HG03175 (cell line): ENCODE measurements around the gene TMEM132E.
"Not testable (repeated sequence)": the region's sequence is repeated elsewhere in the genome, so short reads cannot be mapped to it uniquely, and the experiment has no call there.

Experiments used
- ATAC-seq: cut with Tn5 transposase; IDR thresholded peaks from one replicate; pipeline ENCODE4 v1.9.1; 2021; ENCODE audit warnings: mild to moderate bottlenecking, moderate library complexity; ENCODE audit not compliant: unreplicated experiment

The TMEM132E gene, protein sequence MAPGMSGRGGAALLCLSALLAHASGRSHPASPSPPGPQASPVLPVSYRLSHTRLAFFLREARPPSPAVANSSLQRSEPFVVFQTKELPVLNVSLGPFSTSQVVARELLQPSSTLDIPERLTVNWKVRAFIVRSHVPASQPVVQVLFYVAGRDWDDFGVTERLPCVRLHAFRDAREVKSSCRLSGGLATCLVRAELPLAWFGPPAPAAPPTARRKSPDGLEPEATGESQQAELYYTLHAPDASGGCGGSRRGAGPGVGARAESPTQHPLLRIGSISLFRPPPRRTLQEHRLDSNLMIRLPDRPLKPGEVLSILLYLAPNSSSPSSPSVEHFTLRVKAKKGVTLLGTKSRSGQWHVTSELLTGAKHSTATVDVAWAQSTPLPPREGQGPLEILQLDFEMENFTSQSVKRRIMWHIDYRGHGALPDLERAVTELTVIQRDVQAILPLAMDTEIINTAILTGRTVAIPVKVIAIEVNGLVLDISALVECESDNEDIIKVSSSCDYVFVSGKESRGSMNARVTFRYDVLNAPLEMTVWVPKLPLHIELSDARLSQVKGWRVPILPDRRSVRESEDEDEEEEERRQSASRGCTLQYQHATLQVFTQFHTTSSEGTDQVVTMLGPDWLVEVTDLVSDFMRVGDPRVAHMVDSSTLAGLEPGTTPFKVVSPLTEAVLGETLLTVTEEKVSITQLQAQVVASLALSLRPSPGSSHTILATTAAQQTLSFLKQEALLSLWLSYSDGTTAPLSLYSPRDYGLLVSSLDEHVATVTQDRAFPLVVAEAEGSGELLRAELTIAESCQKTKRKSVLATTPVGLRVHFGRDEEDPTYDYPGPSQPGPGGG (N-terminal part only)

DNA sequence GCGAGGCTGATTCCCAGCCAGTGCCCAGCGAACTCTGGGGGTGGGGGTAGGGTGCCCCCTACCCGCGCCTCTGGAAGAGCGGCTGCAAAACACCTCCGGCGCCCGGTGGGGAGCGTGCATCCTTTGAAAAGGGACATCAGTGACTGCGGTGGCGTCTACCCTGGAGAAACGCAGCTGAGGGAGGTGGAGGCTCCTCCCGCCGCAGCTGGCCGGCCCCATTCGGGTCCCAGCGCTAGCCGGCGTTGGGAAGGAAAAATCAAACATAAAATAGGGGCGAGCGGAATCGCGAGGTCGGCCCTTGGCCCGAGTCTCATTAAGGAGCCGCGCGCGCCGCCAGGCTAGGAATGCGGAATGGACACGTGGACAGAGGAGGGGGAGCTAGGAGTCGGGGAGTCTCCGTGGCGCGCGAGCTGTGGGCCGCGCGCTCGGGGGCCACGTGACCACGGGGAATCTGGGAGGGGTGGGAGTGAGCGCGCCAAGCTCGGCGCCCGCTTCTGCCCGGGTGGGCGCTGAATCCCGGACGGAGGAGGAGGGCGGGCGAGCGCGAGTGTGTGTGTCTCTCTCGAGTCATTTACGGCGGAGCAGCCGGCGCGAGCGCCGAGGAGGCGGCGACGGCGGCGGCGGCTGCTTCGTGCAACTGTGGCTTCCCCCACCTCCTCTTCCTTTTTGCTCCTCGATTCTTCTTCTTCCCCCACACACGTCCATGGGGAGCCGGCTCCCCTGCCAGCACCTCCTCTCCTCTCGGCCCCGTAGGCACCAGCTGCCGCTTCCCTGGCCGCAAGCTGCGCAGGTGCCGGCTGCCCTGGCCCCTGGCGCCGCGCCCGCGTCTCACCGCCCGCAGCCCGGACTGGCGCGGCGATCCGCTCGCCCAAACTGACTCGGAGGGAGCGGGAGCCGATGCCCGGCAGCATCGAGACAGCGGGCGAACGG lies at the start of gene TMEM132E:
TSS of gene TMEM132E (plus strand) at position 566 of the 930 bp plus-strand sequence. CDS start 1,495 bp downstream, outside the sequence.
- ATAC-seq = no peak

DNA sequence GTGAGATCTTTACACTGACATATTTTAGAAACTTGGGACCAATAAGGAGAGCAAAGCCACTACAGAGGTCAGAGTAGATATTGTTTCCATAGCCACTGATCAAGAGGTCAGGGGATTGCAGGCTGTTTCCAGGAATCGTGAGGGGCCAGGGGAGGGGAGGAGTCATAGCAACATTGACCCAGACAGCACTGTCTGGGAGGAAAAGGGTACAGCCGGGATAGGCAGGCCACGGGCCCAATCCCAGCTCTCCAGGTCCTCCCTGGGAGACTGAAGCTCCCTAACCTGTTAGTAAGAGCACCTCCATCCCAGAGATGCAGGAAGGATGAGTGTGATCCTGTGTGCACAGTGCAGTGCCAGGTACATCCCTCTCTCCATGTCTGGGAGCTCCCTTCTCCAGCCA lies 48.5 kb upstream of the TMEM132E start:
- ATAC-seq = no peak

DNA sequence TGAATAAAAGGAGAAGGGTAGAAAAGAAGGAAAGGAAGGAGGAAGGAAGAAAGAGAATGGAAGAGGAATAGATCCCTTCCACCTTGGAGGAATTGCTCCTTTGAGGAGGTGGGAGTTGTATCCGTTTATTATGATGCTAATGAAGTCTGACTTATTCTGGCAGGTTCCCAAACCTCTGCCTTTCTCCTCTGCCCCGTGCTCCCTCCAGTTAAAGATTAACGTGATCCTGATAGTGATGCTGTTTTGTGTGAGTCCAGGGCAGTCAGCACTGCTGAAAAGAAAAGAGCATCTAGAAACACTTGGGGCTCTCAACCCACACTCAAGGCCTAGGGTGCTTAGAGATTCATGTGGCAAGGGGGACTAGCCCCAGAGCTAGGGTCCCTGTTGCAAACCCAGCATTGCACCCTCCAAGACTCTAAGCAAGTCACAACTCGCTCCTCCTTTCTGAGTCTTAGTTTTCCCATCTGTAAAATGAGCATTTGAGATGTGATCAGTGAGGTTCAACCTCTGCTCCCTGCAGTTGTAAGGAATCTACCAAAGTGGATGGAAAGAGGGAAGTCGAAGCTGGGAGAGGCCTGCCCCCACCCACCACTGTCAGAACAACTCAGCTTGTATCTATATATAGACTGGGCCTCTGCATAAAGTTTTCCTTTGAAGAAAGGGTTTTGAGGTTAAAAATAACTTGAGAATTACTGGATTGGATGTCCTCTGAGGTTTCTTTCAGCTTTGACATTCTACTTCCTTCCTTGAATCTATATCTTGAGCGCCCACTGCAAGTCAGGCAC lies 46.9 kb upstream of the TMEM132E start:
- ATAC-seq = no peak

DNA sequence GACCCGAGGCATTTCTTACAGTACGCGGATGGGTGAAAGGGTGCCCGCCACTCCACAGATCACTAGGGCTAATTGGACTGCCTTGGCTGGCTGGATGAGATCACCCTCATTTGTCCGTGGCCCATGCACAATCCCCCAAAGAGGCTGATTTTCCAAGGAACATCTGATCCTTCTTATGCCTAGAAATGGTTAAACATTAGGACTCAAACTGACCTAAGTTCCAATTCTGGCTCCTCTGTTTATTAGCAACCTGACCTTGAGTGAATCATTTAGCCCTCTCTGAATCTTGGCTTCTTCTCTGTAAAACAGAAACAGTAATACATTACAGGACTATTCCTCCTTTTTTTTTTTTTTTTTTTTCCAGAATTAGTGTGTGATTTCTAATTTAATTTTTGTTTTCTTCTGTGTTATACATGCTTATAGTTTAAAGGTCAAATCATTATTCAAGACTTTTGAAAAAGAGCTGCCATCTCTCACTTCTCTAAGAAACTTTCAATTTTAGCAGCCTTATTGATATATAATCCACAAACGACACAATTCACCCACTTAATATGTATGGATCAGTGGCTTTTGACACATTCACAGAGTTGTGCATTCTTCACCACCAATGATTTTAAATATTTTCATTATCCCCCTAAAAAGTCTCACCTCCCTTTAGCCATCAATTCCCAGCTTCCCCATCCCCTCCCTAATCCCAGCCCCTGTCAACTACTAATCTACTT lies 45.4 kb upstream of the TMEM132E start:
- ATAC-seq = no peak

- ATAC-seq = no peak
These were observed 41.9 kb upstream of the TMEM132E start for GRCh38 chr17:34537445-34537844.

DNA sequence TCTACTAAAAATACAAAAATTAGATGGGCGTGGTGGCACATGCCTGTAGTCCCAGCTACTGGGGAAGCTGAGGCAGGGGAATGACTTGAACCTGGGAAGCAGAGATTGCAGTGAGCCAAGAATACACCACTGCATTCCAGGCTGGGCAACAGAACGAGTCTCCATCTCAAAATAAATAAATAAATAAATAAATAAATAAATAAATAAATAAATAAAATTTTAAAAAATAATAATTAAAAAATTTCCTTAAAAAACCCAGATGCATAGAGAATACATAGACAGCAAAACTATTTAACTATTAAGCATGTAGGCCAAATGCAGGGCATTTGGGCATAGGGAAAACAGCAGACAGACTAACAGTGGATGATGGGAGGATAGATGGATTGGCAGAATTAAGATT lies 40.8 kb upstream of the TMEM132E start:
- ATAC-seq = not testable (repeated sequence)

GRCh38 chr17:34539881-34540280 lies 39.5 kb upstream of the TMEM132E start:
- ATAC-seq = no peak

GRCh38 chr17:34542700-34543336 lies 36.6 kb upstream of the TMEM132E start:
- ATAC-seq = no peak

DNA sequence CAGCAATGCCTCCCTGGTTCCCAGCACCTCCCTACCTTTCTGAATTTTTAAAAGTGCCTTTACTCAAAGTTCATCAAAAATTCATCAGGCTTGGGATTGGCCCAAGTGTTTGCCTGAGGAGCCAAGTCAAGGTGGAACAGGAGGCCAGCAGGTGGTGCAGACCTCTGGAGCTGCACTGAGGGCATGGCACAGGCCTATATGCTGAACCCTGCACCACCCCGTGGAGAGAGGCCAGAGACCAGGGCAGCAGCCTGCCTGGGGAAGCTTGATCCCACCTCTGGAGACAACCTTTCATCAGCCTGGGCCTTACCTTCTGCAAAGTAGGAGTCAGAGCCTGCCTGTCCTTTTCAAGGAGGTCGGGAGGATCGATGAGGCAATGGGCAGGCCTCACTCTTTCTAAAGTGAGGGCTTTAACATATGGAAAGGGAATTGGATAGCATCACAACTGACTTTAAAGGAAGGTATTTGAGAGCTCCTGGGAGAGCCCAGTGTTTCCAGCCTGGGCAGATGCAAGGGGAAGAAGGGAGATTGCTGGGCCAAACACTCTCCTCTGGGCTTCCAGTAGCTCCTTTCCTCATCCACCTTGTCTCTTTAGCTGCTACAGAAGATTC lies 31.8 kb upstream of the TMEM132E start:
- no peak for ATAC-seq

GRCh38 chr17:34549966-34550365 lies 29.4 kb upstream of the TMEM132E start:
- ATAC-seq = no peak

- ATAC-seq = no peak
These were observed 25.5 kb upstream of the TMEM132E start for GRCh38 chr17:34553907-34554306.

DNA sequence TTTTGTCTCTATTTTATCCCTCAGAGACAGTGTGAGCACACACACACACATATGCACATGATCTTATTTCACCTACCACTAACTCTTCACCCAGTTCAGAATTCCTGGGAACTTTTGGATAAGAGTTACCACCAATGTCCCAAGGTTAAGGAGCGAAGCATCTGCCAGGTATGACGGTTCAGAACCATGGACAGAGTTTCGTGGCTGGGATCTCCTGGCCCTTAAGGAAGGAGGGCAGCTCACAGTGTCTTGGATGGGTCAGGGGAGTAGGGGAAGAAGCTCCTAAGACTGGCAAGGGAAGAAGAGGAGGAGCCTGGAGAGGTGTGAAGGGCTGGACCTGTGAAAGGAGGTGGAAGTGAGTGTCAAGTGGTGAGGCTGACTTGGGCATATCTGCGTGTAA lies 23.0 kb upstream of the TMEM132E start:
- no peak for ATAC-seq

GRCh38 chr17:34556931-34557330 lies 22.5 kb upstream of the TMEM132E start:
- no peak for ATAC-seq

DNA sequence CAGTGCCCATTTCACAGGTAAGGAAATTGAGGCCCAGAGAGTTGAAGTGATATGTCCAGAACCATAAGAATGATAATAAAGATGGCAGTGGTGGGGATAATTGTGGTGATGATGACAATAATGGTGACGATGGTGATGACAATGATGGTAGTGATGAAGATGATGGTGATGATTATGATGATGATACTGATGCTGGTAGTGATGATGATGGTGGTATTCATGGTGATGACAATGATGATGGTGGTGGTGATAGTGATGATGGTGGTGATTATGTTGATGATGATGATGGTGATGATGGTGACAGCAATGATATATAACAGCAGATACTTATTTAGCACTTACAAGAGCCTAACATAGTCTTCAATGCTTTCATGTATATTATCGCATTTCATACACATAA lies 18.1 kb upstream of the TMEM132E start:
- no peak for ATAC-seq

GRCh38 chr17:34562387-34562786 lies 17.0 kb upstream of the TMEM132E start:
- no peak for ATAC-seq

- ATAC-seq = no peak
These were observed 13.7 kb upstream of the TMEM132E start for GRCh38 chr17:34565713-34566112.

DNA sequence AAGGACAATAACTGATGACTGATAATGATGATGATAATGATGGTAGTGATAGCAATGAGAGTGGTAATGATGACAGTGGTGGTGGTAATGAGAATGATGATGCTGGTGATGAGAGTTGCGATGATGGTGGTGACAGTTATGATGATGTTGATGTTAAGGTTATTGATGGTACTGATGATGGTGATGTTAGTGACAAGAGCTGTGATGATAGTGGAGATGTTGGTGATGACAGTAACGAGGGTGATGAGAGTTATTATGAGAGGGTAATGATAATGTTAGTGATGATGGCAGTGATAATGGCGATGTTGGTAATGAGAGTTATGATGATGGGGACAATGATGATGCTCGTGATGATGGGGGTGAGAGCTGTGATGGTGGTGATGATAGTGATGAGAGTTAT lies 13.2 kb upstream of the TMEM132E start:
- no peak for ATAC-seq

DNA sequence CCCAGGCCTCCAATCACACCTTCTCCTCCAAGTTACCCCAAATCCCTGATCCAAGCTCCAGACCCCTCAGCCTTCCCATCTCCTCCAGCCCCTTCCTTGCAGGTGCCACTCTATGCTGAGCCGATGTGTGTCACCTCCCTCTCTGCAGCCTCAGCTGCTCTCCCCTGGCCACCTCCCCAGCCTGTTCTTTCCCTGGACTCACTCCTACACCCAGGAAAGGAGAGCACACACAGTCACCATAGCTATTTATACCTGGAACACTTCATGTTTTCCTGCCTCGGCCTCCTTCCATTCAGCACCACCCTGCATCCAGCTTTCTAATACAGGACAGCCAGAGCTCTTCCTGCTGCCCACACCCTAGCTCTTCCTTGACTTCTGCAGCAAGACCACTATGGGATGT lies 12.5 kb upstream of the TMEM132E start:
- no peak for ATAC-seq
